ENCODE data around the gene RAB31. TPM values are rescaled to one million over a fixed set of nuclear protein-coding genes. Genes with fewer than 3 reads are reported as not detected.

The RAB31 gene
- total RNA-seq, 1 donor from 2014 or later: 36.8 TPM

DNA sequence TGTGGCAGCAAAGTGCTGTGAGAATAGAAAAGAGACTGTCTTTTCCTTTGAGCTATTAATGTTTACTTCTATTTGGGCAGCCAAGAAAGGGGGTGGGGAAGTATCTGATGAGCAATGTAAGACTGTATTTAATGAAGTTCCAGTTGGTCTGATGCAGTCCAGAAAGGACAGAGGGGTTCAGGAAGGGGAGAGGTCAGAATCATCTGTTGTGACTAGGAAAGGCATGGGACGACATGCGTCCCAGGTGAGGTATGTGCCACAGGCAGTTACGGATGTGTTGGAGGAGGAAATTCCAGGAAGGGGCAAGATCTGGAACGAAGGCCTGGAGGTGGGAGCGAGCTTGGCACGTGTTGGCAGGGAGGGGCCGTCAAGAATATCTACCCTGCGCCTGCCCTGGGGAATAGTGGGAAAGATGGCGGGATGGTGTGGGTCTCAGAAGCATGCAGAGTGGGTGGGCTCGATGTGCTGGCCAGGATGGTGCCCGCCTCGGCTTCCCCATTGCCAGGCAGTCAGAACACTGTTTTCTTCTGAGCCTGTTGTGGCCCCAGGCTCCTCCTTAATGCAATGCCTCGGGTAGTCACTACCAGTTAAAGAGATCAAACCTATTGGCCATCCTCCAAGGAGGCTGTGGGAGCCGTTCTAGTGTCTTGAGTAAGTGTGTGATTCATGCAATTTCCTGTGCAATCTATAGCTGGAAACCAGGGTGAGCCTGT lies 119.8 kb downstream of the RAB31 start:
- Histone ChIP-seq H3K9me3 (no peaks in the 10 kb centered on the region), H3K4me3 (no peak overlapping the region), H3K4me1 (peaks cover 21 to 43% of the 10 kb centered on the region in 2 donors), H3K36me3 (no peaks in the 10 kb centered on the region), H3K27me3 (no peaks in the 10 kb centered on the region), H3K27ac (peak overlapping the region; percentile 27 to 44)
- DNase-seq (ENCODE audit: low spot score in 2 of 2): peak in 1 of 2 donors; percentile 82
- no peak for TF ChIP-seq CTCF (IDR thresholded peaks at IDR 0.05)
- intact Hi-C loops (cut with DNase I): no loop called here

GRCh38 chr18:9828506-9829396 lies 120.7 kb downstream of the RAB31 start:
- no peak for TF ChIP-seq CTCF (IDR thresholded peaks at IDR 0.05)
- Histone ChIP-seq H3K27ac (peak overlapping the region in 1 of 2 donors; percentile 27), H3K27me3 (no peaks in the 10 kb centered on the region), H3K4me1 (peaks cover 19 to 40% of the 10 kb centered on the region in 2 donors), H3K4me3 (no peak overlapping the region), H3K36me3 (no peaks in the 10 kb centered on the region), H3K9me3 (no peaks in the 10 kb centered on the region)
- DNase-seq (ENCODE audit: low spot score in 2 of 2): no peak
- intact Hi-C loops (cut with DNase I): no loop called here

DNA sequence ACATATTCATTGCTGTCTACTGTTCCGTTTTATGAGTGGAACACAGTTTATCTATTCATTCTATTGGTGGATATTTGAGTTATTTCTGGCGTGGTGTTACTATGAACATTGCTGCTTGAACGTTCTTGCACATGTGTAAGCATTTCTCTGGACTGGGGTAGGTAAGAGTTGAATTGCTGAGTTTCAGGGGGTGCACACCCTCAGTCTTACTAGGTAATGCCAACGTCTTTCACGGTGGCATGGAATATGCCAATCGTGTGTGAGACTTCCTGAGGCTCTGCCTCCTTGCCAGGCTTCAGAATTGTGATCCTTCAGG lies 121.3 kb downstream of the RAB31 start:
- Histone ChIP-seq H3K27ac (no peak overlapping the region), H3K36me3 (no peaks in the 10 kb centered on the region), H3K4me1 (peaks cover 17 to 34% of the 10 kb centered on the region in 2 donors), H3K27me3 (no peaks in the 10 kb centered on the region), H3K9me3 (no peaks in the 10 kb centered on the region), H3K4me3 (no peak overlapping the region)
- DNase-seq (ENCODE audit: low spot score in 2 of 2): no peak
- intact Hi-C loops (cut with DNase I): no loop called here
- TF ChIP-seq CTCF (IDR thresholded peaks at IDR 0.05): no peak

DNA sequence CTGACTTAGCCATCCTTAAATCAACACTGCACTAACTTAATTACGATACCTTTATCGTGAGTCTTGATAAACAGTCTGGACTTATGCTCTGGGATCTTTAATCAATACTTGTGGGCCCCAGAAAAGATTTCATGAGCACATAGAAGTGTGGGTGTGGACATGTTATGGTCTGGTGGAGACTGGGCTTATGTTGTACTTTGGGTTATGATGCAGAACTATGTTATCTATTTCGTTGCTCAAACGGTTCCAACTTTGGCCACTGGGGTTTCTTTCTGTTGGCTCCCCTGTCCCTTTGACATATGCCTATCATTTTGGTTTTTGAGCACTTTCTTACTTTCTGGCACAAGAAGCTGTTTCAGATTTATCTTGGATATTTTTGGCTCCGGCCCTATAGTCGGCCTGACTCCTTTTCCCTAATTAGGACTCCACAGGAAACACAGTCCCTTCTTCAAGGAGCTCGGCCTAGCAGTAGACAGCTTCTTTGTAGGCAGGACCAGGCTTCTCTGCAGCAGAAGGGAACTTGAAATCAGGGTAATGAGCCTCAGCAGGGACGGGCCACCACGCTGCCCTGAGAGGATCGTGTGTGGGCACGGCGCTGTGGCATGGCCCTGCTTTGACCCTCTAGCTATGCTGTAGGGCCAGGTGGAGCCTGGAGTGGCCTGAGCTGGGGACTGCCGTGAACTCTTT lies 123.1 kb downstream of the RAB31 start:
- intact Hi-C loops (cut with DNase I): loop anchor here (5.0 kb wide), 1 partner anchor 81 kb away; the partner anchor contains the start of gene VAPA
- no peak for DNase-seq (ENCODE audit: low spot score in 2 of 2)
- Histone ChIP-seq H3K4me1 (peaks cover 7 to 17% of the 10 kb centered on the region in 2 donors), H3K4me3 (no peak overlapping the region), H3K27me3 (no peaks in the 10 kb centered on the region), H3K9me3 (no peaks in the 10 kb centered on the region), H3K36me3 (no peaks in the 10 kb centered on the region), H3K27ac (peak overlapping the region; percentile 37 to 68)
- TF ChIP-seq CTCF (IDR thresholded peaks at IDR 0.05): peak in 2 of 3 experiments; percentile 16 to 25

- peak overlapping the region; percentile 37 to 68 for H3K27ac ChIP-seq
- H3K27me3 ChIP-seq: no peaks in the 10 kb centered on the region
- TF ChIP-seq CTCF (IDR thresholded peaks at IDR 0.05): no peak
- intact Hi-C loops (cut with DNase I): loop anchor here (5.0 kb wide), 1 partner anchor 81 kb away; the partner anchor contains the start of gene VAPA
- no peaks in the 10 kb centered on the region for H3K9me3 ChIP-seq
- DNase-seq (ENCODE audit: low spot score in 2 of 2): no peak
- no peaks in the 10 kb centered on the region for H3K36me3 ChIP-seq
- H3K4me1 ChIP-seq: peaks cover 7 to 13% of the 10 kb centered on the region in 2 donors
- H3K4me3 ChIP-seq: no peak overlapping the region
These were observed 123.7 kb downstream of the RAB31 start for GRCh38 chr18:9831723-9832199.
